ENCODE data around the gene IER5. TPM values are rescaled to one million over a fixed set of nuclear protein-coding genes. Genes with fewer than 3 reads are reported as not detected.
A peak's percentile ranks its signal among the peaks of the same experiment; 100 is the strongest.
"Not testable (repeated sequence)": the region's sequence is repeated elsewhere in the genome, so short reads cannot be mapped to it uniquely, and the experiment has no call there.

Gene IER5
- total RNA-seq, 1 experiment from 2014 or later, result 47.5 TPM

- Mint-ChIP-seq H3K9me3 (ENCODE audit: unreplicated experiment) (no peaks in the 10 kb centered on the region), H3K36me3 (ENCODE audit: insufficient read depth, unreplicated experiment) (no peaks in the 10 kb centered on the region), H3K4me1 (ENCODE audit: insufficient read depth, unreplicated experiment) (peaks cover 51% of the 10 kb centered on the region), H3K27me3 (ENCODE audit: insufficient read depth, unreplicated experiment) (no peaks in the 10 kb centered on the region), H3K27ac (ENCODE audit: low read depth, unreplicated experiment) (peak overlapping the region; percentile 86), H3K4me3 (ENCODE audit: unreplicated experiment) (no peak overlapping the region)
- CTCF ChIA-PET, result interaction anchor here (0.6 to 8.8 kb wide), 7 partner anchors 10 to 482 kb away, joined by 3 to 81 read pairs (median 4); partner anchors contain the start of gene XPR1
- TSS peak; percentile 96 for BruUV-seq (replicated peaks)
- intact Hi-C loops (cut with micrococcal nuclease), result no loop called here
- TF ChIP-seq, protein P1, sequence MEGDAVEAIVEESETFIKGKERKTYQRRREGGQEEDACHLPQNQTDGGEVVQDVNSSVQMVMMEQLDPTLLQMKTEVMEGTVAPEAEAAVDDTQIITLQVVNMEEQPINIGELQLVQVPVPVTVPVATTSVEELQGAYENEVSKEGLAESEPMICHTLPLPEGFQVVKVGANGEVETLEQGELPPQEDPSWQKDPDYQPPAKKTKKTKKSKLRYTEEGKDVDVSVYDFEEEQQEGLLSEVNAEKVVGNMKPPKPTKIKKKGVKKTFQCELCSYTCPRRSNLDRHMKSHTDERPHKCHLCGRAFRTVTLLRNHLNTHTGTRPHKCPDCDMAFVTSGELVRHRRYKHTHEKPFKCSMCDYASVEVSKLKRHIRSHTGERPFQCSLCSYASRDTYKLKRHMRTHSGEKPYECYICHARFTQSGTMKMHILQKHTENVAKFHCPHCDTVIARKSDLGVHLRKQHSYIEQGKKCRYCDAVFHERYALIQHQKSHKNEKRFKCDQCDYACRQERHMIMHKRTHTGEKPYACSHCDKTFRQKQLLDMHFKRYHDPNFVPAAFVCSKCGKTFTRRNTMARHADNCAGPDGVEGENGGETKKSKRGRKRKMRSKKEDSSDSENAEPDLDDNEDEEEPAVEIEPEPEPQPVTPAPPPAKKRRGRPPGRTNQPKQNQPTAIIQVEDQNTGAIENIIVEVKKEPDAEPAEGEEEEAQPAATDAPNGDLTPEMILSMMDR (IDR thresholded peaks at IDR 0.05; ENCODE audit: unreplicated experiment), result no peak
- peak; percentile 89 for DNase-seq (ENCODE audit: unreplicated experiment)
- POLR2A ChIA-PET, result interaction anchor here (0.7 to 38.3 kb wide), 9 partner anchors 9 to 610 kb away, joined by 3 to 1402 read pairs (median 6); partner anchors contain the start of genes ACBD6, IER5 and STX6
Observed at GRCh38 chr1:181113059-181113641, 24.6 kb downstream of the IER5 start.

GRCh38 chr1:181114574-181115367 lies 26.3 kb downstream of the IER5 start:
- intact Hi-C loops (cut with micrococcal nuclease), result no loop called here
- no TSS peak for BruUV-seq (replicated peaks)
- no peak overlapping the region for H3K27ac Mint-ChIP-seq (ENCODE audit: low read depth, unreplicated experiment)
- H3K9me3 Mint-ChIP-seq (ENCODE audit: unreplicated experiment), result no peaks in the 10 kb centered on the region
- TF ChIP-seq, protein P1 (IDR thresholded peaks at IDR 0.05; ENCODE audit: unreplicated experiment), result no peak
- ChIA-PET CTCF (interaction anchor here (0.6 to 8.8 kb wide), 12 partner anchors 8 to 483 kb away, joined by 3 to 81 read pairs (median 4); partner anchors contain the start of gene XPR1), POLR2A (interaction anchor here (0.9 to 38.3 kb wide), 4 partner anchors 12 to 92 kb away, joined by 3 to 1402 read pairs (median 690); partner anchors contain the start of genes IER5 and STX6)
- peaks cover 53% of the 10 kb centered on the region for H3K4me1 Mint-ChIP-seq (ENCODE audit: insufficient read depth, unreplicated experiment)
- no peaks in the 10 kb centered on the region for H3K36me3 Mint-ChIP-seq (ENCODE audit: insufficient read depth, unreplicated experiment)
- H3K4me3 Mint-ChIP-seq (ENCODE audit: unreplicated experiment), result no peak overlapping the region
- no peaks in the 10 kb centered on the region for H3K27me3 Mint-ChIP-seq (ENCODE audit: insufficient read depth, unreplicated experiment)
- DNase-seq (ENCODE audit: unreplicated experiment), result no peak

DNA sequence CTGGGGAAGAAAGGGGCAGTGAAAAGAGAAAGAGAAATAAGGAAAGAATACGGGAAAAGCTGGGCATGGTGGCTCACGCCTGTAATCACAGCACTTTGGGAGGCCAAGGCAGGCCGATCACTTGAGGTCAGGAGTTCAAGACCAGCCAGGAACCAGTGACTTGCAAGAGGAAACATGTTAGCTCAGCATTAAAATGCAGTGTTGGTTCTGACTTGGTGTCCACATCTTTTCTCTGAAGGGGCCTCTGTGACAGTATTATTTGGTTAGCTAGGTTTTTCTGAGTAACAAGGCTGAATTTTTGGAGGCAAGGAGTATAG lies 26.8 kb downstream of the IER5 start:
- no peaks in the 10 kb centered on the region for H3K27me3 Mint-ChIP-seq (ENCODE audit: insufficient read depth, unreplicated experiment)
- no peak for DNase-seq (ENCODE audit: unreplicated experiment)
- no TSS peak for BruUV-seq (replicated peaks)
- TF ChIP-seq, protein P1 (IDR thresholded peaks at IDR 0.05; ENCODE audit: unreplicated experiment), result no peak
- no peaks in the 10 kb centered on the region for H3K9me3 Mint-ChIP-seq (ENCODE audit: unreplicated experiment)
- H3K4me1 Mint-ChIP-seq (ENCODE audit: insufficient read depth, unreplicated experiment), result peaks cover 54% of the 10 kb centered on the region
- intact Hi-C loops (cut with micrococcal nuclease), result no loop called here
- ChIA-PET POLR2A (interaction anchor here (0.9 to 38.3 kb wide), 4 partner anchors 11 to 93 kb away, joined by 3 to 1402 read pairs (median 690); partner anchors contain the start of genes IER5 and STX6), CTCF (interaction anchor here (0.6 to 8.8 kb wide), 10 partner anchors 8 to 38 kb away, joined by 3 to 81 read pairs (median 4); no protein-coding TSS in a partner anchor)
- H3K36me3 Mint-ChIP-seq (ENCODE audit: insufficient read depth, unreplicated experiment), result no peaks in the 10 kb centered on the region
- no peak overlapping the region for H3K27ac Mint-ChIP-seq (ENCODE audit: low read depth, unreplicated experiment)
- H3K4me3 Mint-ChIP-seq (ENCODE audit: unreplicated experiment), result no peak overlapping the region

- H3K27ac Mint-ChIP-seq (ENCODE audit: low read depth, unreplicated experiment); H3K27me3 Mint-ChIP-seq (ENCODE audit: insufficient read depth, unreplicated experiment); DNase-seq (ENCODE audit: unreplicated experiment); H3K4me3 Mint-ChIP-seq (ENCODE audit: unreplicated experiment); BruUV-seq (replicated peaks); intact Hi-C loops (cut with micrococcal nuclease); H3K9me3 Mint-ChIP-seq (ENCODE audit: unreplicated experiment); H3K36me3 Mint-ChIP-seq (ENCODE audit: insufficient read depth, unreplicated experiment): not testable (repeated sequence)
- CTCF ChIA-PET, result interaction anchor here (0.7 to 8.8 kb wide), 11 partner anchors 14 to 253 kb away, joined by 3 to 81 read pairs (median 4); no protein-coding TSS in a partner anchor
- peaks cover 54% of the 10 kb centered on the region for H3K4me1 Mint-ChIP-seq (ENCODE audit: insufficient read depth, unreplicated experiment)
- POLR2A ChIA-PET, result interaction anchor here (0.8 to 38.3 kb wide), 5 partner anchors 11 to 93 kb away, joined by 3 to 1402 read pairs (median 9); partner anchors contain the start of genes IER5 and STX6
Observed at GRCh38 chr1:181115971-181116370, 27.5 kb downstream of the IER5 start.

Data from MCF 10A (cell line).